GM18873 (cell line): Measurements from ENCODE around the gene PFKL.
"Not testable (repeated sequence)": the region's sequence is repeated elsewhere in the genome, so short reads cannot be mapped to it uniquely, and the experiment has no call there.

Experiments
- ATAC-seq: cut with Tn5 transposase; IDR thresholded peaks from one replicate; pipeline ENCODE4 v1.9.1; 2021; ENCODE audit warnings: mild to moderate bottlenecking, moderate library complexity, moderate number of reproducible peaks; ENCODE audit not compliant: unreplicated experiment, low FRiP score

The PFKL gene

DNA sequence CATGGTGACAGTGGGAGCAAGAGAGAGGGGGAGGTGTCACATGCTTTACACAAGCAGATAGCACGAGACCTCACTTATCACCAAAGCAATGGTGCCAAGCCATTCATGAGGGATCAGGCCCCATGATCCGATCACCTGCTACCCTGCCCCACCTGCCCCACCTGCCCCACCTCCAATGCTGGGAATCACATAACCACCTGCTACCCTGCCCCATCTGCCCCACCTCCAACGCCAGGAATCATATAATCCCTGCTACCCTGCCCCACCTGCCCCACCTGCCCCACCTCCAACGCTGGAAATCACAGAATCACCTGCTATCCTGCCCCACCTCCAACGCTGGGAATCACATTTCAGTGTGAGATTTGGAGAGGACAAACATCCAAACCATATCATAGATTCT lies 24.8 kb upstream of the PFKL start:
- ATAC-seq: no peak

DNA sequence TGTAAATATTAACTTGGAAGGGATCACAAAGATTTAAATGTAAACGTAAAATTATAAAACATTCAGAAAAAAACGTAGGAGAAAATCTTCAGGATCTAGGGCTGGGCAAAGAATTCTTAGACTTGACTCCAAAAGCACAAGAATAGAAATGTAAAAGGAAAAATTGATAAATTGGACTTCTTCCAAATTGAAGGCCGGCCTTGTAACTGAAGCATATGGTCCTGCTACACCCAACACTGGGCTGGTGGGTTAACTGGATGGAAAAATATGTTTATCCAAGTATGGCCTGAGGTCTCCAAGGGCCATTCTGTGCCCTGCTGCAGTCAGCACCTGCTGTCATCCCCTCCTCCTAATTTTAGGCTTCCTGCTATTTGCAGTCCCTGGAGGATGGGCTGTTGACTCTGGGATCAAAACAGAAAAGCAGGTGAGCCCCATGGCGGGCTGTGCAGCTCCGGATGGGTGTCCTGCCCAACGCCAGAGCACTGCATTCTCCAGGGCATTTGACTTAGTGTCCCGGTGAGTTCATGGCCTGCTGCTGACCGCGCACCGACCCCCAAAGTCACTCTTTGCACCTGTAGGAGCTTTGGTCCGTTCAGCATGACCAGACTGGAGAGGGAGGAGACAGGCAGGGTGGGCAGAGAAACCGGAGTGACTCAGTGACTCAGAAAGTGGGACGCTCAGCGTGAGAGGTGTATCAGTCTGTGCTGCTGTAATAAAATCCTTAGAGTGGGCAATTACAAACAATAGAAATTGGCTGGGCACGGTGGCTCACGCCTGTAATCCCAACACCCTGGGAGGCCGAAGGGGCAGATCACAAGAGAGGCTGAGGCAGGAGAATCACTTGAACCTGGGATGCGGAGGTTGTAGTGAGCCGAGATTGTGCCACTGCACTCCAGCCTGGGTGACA lies 20.2 kb upstream of the PFKL start:
- no peak for ATAC-seq

DNA sequence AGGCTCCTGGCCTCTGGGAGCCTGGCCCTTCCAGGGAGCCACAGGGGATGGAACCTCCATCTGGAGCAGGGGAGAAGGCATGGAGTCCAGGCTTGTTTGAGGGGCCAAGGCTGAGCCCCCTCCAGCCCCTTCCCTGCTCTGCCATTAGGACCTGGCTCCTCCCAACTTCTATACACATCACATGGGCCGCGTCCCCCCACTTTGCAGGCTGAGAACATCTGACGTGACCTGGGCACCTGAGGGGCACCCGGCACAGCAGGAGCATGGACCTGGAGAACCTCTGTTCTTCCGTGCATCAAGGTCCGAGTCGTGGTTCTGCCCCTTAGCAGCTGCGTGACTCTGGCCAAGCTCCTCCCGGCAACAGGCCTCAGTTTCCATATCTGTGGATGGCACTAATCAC lies 18.1 kb upstream of the PFKL start:
- ATAC-seq: no peak

DNA sequence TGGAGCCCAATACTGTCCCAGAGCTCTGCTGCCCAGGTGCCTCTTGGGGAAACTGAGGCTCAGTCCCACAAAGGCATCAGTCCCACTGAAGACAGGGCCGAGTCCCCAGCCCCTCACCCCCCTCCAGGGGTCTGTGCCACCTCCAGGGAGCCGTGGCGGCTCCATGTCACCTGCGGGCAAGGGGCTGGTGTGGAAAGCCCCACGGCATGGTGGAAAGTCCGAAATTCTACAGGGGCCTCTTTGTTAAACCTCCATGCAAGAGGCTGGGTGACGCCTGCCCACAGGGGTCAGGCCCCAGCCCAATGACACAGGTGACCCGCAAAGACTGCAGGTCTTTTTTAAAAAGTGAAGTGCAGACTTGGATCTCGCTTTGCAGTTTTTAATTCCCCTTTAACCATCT lies 17.5 kb upstream of the PFKL start:
- ATAC-seq: no peak

DNA sequence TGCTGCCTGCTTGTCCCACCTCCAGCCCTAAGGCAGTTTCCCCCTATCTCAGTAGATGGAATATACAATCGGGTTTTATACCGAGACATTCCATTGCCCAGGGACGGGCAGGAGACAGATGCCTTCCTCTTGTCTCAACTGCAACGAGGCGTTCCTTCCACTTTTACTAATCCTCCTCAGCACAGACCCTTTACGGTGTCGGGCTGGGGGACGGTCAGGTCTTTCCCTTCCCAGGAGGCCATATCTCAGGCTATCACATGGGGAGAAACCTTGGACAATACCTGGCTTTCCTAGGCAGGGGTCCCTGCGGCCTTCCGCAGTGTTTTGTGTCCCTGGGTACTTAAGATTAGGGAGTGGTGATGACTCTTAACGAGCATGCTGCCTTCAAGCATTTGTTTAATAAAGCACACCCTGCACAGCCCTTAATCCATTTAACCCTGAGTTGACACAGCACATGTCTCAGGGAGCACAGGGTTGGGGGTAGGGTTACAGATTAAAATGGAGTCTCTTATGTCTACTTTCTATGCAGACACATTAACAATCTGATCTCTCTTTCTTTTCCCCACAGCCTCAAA lies 16.6 kb upstream of the PFKL start:
- ATAC-seq: not testable (repeated sequence)

DNA sequence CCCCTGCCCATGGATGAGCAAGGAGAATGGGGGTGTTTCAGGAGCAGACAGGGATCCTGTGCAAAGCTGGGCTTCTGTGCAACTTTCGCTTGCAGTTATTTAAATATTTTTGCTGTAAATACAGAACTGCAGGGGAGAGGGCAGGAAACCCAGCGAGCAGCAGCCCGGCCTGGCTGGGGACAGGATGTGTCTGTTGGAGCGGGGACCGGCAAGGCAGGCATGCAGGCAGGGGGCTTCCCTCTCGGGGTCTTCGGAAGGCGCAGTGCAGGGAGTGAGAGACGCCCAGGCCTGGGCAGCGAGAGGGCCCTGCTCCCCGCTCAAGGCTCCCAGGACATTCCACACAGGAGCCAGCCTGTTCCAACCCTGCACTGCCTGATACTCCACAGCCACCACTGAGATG lies 15.9 kb upstream of the PFKL start:
- ATAC-seq: no peak

DNA sequence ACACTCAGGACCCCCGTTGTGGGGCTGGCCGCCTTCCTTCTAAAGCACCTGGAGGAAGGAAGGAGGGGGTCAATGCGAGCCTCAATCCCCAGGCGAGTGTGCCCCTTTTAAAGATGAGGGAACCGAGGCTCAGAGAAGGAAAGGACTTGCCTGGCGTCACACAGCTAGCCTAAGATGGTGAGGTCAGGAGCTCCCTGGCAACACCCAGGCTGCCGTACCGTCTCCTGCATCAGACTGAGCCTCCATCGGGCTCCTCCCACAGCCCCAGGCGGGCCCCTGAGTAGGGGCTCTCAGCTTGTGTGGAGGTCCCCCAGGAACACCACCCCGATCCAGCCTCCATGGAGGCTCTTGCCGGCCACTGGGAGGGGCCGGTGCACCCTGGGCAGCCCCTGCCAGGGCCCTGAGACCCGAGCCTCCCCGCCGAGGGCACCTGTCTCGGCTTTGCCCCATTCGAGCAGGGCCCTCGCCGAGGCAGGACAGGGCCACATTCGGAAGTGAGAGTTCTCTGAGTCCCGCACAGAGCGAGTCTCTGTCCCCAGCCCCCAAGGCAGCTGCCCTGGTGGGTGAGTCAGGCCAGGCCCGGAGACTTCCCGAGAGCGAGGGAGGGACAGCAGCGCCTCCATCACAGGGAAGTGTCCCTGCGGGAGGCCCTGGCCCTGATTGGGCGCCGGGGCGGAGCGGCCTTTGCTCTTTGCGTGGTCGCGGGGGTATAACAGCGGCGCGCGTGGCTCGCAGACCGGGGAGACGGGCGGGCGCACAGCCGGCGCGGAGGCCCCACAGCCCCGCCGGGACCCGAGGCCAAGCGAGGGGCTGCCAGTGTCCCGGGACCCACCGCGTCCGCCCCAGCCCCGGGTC lies 14.5 kb upstream of the PFKL start, which contains the start of gene AIRE:
Gene AIRE (plus strand): TSS at position 739 of the 855 bp plus-strand sequence. CDS start 131 bp downstream, outside the sequence.
- ATAC-seq: no peak

DNA sequence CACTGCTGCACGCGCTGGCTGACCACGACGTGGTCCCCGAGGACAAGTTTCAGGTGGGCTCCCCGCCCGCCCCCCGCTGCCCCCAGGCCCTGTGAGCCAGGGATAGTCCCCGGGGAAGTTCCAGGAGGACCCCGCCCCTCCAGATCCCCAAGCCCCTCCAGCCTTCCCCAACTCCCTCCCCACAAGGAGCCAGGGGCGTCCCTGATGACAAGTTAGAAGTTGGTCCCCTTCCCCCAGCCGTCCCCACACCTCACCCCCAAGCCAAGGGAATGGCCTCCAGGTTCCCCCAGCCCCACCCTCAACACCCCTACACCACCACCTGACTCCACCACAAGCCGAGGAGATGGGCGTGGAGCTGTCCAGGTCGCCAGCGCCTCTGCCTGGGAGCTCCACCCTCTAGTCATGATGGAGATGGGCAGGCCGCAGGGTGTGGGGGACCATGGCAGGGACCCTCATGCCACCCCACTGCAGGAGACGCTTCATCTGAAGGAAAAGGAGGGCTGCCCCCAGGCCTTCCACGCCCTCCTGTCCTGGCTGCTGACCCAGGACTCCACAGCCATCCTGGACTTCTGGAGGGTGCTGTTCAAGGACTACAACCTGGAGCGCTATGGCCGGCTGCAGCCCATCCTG lies 13.7 kb upstream of the PFKL start:
- no peak for ATAC-seq

DNA sequence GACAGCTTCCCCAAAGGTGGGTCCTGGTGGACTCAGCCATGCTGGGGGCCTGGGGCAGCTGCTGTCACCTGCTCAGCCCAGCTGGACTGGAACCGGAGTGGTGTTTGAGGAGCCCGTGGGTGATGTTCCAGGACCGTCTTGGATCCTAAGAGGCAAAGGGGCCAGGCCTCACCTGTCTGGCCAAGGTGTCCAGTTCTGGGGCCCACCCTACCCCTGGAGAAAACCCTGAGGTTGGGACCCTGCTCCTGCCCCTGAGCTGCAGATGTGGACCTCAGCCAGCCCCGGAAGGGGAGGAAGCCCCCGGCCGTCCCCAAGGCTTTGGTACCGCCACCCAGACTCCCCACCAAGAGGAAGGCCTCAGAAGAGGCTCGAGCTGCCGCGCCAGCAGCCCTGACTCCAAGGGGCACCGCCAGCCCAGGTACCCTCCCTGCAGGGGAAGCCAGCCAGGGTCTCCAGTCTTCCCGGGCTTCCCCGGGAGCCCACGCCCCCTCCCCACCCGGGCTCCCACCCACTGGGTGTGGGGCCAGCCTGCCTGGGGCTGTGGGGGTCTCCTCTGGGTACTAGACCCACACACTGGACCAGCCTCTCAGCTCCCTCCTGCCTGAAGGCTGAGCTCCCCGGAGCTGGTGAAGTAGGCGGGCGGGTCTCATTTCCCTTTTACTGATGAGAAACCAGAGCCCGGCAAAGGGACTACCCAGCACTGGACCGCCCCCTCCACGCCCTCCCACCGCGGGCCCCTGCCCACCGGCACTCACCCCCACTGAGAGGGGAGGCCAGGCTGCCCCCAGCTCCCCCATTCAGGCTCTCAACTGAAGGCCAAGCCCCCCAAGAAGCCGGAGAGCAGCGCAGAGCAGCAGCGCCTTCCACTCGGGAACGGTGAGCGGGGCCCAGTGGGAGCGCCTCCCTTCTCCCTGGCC lies 12.9 kb upstream of the PFKL start:
- no peak for ATAC-seq

DNA sequence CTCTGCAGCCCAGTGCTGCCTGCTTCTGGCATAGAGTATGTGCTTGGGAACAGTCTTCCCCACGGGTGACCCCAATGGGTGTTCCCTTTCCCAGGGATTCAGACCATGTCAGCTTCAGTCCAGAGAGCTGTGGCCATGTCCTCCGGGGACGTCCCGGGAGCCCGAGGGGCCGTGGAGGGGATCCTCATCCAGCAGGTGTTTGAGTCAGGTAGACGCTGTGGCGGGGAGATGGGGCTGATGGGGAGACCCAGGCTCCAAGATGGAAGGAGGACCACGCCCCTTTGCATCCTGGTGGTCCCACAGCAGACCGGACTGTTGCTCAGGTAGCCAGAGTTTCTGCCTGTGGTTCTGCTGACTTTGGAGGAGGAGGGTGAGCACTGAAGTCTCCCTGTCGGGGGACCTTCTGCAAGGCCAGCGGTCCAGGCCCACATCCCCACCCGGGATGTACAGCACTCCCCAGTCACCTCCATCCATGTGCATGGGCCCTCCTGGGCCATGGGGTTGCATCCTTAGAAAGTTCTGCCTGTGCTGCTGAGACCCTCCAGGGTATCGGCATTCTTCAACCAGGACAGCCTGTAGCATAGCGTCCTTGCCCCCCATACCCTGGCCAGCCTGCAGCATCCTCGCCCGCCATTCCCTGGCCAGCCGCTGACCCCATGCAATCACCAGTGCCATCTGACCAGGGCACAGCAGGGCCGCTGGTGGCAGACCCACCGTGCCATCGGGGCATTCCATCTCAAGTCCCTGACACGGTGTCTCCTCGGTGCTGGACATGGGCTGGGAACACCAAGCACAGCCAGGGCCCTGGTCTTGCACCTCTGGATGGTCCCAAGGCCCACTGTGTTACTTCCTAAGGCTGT lies 11.4 kb upstream of the PFKL start:
- no peak for ATAC-seq

DNA sequence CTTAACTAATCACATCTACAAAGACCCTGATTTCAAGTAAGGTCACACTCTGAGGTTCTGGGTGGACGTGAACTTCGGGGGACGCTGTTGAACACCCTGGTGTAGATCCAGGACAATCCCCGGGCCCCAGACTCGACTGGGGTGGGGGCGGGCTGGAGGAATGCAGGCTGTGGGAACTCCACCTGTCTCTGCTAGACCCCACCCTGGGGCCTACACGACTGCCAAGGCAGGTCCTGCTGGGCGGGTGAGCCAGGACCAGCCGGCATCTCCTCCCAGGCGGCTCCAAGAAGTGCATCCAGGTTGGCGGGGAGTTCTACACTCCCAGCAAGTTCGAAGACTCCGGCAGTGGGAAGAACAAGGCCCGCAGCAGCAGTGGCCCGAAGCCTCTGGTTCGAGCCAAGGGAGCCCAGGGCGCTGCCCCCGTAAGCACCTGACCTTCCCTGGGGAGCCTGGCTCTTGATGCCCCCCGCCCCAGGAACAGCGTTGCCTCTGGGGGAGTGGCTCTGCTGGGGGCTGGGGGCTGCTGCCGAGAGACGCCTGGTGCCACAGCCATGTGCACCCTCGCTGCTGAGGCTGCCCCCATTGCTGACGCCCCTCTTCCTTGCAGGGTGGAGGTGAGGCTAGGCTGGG lies 10.4 kb upstream of the PFKL start:
- ATAC-seq: no peak

DNA sequence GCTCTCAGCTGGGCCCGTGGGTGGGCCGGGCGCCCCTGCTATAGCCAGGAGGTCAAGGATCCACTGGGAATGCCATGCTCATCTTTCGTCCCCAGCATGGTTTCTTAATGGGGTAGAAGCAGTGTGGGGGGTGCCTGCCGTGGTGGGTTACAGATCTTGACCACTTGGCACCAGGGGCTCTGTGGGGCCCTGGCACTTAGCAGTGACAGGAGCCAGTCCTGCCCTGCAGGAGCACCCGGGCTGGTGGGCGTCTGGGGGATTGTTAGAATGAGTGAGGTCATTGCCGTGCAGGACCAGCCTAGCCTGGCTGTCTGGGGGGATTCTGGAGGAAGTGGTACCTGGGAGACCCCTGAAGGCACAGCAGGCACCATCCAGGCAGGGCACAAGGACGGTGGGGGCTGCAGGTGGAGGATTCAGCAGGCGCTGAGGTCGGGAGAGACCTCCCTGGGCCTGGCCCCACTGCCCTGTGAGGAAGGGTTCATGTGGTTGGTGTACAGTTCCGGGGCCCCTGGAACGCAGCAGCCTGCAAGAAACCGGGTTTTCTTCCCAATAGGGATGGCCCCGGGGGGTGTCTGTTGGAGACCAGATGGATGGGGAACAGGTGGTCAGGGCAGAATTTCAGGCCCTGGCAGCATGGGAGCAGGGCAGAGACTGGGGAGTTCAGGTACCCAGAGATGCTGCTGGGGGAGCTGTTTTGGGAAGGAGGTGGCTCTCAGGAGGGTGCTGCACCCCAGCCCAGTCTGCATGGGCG lies 9.4 kb upstream of the PFKL start:
- ATAC-seq: no peak

DNA sequence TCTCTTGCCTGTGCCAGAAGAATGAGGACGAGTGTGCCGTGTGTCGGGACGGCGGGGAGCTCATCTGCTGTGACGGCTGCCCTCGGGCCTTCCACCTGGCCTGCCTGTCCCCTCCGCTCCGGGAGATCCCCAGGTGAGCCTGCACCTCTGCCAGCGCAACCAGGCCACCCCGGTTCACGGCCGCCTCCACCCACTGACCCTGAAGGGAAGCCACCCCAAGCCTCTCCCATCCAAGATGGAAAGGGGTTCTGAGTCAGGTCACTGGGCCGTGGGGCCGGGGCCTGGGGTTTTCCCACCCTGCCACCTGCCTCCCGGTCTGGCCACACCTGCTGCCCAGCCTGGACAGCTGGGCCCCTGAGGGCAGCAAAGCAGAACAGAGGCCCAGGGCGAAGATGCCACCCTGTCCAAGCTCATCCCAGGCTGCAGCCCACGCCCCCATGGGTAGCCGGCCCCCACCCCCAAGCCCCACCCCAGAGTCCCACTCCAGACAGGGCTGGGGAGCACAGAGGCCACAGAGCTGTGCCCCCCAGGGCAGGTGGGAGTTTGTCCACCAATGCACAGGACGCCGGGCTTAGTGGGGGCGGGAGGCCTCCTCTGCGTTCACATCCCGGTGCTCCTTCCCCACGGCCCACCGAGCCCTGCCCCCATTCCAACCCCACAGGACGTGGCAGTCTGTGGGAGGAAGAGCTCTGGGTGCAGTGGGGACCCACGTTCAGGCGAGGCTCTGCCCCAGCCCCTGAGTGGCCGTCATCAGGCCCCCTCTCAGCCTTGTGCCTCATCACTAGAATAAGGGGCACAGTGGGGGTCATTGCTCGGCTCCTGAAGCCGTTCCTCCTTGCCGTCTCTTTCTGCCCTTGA lies 8.5 kb upstream of the PFKL start:
- ATAC-seq: no peak

DNA sequence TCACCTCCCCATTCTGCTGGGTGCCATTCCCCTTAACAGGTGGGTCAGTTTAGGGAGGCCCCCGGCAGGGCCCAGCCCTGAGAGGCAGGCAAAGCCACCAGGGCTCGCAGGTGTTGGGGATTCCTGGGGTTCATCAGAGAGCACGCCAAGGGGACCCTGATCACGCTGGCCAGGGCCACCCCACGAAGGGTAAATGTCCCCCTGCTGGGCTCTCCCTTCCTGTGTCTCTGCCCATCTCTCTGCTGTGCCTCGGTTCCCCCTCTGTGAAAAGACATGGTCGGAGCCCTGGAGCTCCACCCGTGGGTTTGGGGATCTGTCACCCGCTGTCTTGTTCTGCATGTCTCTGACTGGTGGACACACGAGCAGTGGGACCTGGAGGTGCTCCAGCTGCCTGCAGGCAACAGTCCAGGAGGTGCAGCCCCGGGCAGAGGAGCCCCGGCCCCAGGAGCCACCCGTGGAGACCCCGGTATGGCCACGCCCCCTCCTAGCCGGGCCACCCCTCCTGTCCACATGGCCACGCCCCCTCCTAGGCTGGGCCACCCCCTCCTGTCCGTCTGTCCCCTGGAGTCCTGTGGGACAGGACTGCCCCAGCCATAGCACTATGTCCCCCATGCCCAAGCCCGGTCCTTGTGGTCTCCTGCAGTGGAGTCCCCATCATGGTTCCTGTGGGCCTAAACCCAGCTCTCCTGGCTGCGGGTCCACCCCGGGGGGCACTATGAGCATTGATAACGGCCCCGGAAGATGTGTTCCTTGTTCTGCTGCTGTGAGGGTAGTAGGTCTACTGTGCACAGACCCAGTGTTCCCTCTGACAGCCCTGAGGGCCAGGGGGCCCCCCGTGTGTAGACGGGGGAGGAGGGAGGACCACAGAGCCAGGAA lies 7.7 kb upstream of the PFKL start:
- ATAC-seq: no peak

DNA sequence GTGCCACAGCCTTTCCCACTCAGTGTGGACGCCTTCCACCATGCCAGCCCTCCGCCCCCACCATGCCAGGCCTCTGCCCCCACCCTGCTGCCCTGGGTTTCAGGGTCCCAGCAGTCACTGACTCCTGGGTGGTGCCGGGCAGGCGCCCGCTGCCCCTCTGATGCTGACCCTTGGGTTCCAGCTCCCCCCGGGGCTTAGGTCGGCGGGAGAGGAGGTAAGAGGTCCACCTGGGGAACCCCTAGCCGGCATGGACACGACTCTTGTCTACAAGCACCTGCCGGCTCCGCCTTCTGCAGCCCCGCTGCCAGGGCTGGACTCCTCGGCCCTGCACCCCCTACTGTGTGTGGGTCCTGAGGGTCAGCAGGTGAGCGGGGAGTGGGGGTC lies 7.0 kb upstream of the PFKL start:
- ATAC-seq: no peak
